ENCODE measurements around the gene LENG9.

The LENG9 gene

GRCh38 chr19:54421521-54421920 lies 42.1 kb downstream of the LENG9 start:
- DNase-seq (ENCODE audit: low spot score), result no peak

GRCh38 chr19:54421169-54421516 lies 42.4 kb downstream of the LENG9 start:
- no peak for DNase-seq (ENCODE audit: low spot score)

GRCh38 chr19:54420383-54421168 lies 43.0 kb downstream of the LENG9 start:
- peak; percentile 94 for DNase-seq (ENCODE audit: low spot score)

- no peak for DNase-seq (ENCODE audit: low spot score)
Measured at GRCh38 chr19:54420068-54420382, 43.6 kb downstream of the LENG9 start.

- no peak for DNase-seq (ENCODE audit: low spot score)
Measured at GRCh38 chr19:54418930-54419800, 44.4 kb downstream of the LENG9 start.

- DNase-seq (ENCODE audit: low spot score), result peak; percentile 79
Measured at GRCh38 chr19:54418030-54418929, 45.3 kb downstream of the LENG9 start.

GRCh38 chr19:54416695-54417491 lies 46.7 kb downstream of the LENG9 start:
- no peak for DNase-seq (ENCODE audit: low spot score)

- DNase-seq (ENCODE audit: low spot score), result no peak
Measured at GRCh38 chr19:54415901-54416673, 47.5 kb downstream of the LENG9 start.

GRCh38 chr19:54415208-54415900 lies 48.2 kb downstream of the LENG9 start, which contains the start of gene TTYH1:
Gene TTYH1, plus strand, starts transcription at chr19:54415464. Its CDS starts 89 bp downstream, at chr19:54415553.
- DNase-seq (ENCODE audit: low spot score), result no peak

- DNase-seq (ENCODE audit: low spot score), result no peak
Measured at GRCh38 chr19:54414156-54414555, 49.4 kb downstream of the LENG9 start.

- DNase-seq (ENCODE audit: low spot score), result peak; percentile 36
Measured at GRCh38 chr19:54412877-54413276, 50.7 kb downstream of the LENG9 start.
